Large intestine (tissue), 3 donors: ENCODE results near the gene PLA2G7. TPM values are rescaled to one million over a fixed set of nuclear protein-coding genes. Genes with fewer than 3 reads are reported as not detected.

Source experiments
- DNase-seq, 2 donors: peaks; one replicate each; pipeline versions ENCODE4 v3.0.0 to v3.0.0-alpha.2; 2013
- H3K27ac ChIP-seq: one replicate; pipeline ENCODE4 v1.5.1; 2013; ENCODE audit warnings: low read length
- H3K27me3 ChIP-seq: 2 replicates; pipeline ENCODE4 v1.6.1; 2013; ENCODE audit warnings: low read length; ENCODE audit not compliant: control insufficient read depth, insufficient read depth
- H3K36me3 ChIP-seq: 2 replicates; pipeline ENCODE4 v1.6.1; 2013; ENCODE audit warnings: low read length; ENCODE audit not compliant: control insufficient read depth, insufficient read depth
- H3K4me1 ChIP-seq: one replicate; pipeline ENCODE4 v1.6.1; 2013; ENCODE audit warnings: low read length; ENCODE audit not compliant: control insufficient read depth, insufficient read depth
- H3K4me3 ChIP-seq: one replicate; pipeline ENCODE4 v1.5.1; 2013; ENCODE audit warnings: low read length
- H3K9me3 ChIP-seq: one replicate; pipeline ENCODE4 v1.6.1; 2013; ENCODE audit warnings: mild to moderate bottlenecking, low read depth, low read length, moderate library complexity; ENCODE audit not compliant: control insufficient read depth
- WGBS: methylation state at CpG from one replicate; pipeline ENCODE4 v1.1.5; 2013; ENCODE audit warnings: low lambda C conversion rate; ENCODE audit not compliant: insufficient coverage; 5-methylcytosine and 5-hydroxymethylcytosine counted together
- polyA plus RNA-seq: library from polyadenylated mRNA; unstranded; fragments of 120-200 nt; gene quantifications from one replicate; pipeline ENCODE4 v1.2.1, GENCODE V29; 2013

PLA2G7 gene
- polyA plus RNA-seq, 1 donor: 1.1 TPM

DNA sequence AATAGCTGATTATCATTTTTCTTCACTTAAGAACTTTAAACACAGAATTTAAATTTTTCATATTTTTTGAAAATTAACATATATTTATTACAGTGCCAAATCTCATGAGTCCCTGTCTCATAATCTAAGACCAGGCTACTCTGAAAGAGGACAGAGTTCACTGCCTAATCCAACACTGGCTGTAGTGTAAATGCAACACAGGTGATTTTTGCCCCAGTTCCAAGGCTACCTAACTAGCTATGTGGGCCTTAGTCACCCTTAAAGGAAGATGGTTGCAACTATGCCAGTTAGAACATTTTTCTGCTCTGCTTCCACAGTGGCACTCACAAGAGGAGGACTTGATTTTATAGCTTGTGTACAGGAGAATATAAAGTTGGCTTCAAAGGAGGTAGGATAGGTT, 77.5 kb downstream of the PLA2G7 start:
- Histone ChIP-seq H3K9me3 (peaks cover 3% of the 10 kb centered on the region), H3K36me3 (peaks cover 2% of the 10 kb centered on the region), H3K27me3 (no peaks in the 10 kb centered on the region), H3K4me1 (no peaks in the 10 kb centered on the region), H3K27ac (no peak overlapping the region), H3K4me3 (no peak overlapping the region)
- DNase-seq: peak in 1 of 2 donors; percentile 27

DNA sequence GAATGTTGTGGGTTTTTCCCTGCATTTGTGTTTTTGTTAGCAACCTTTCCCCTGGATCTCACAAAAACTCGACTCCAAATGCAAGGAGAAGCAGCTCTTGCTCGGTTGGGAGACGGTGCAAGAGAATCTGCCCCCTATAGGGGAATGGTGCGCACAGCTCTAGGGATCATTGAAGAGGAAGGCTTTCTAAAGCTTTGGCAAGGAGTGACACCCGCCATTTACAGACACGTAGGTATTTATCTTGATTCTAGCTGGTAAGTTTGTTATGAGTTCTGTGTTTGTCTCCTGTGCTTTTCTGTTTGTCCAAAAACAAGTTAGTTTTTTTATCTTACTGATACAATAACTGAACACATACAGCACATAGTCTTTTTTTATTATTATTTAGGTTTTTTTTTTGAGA, 79.4 kb downstream of the PLA2G7 start:
- WGBS: 40% methylated on average over 1 of the region's 6 CpGs
- H3K4me3 ChIP-seq: no peak overlapping the region
- H3K36me3 ChIP-seq: peaks cover 2% of the 10 kb centered on the region
- no peaks in the 10 kb centered on the region for H3K27me3 ChIP-seq
- peaks cover 3% of the 10 kb centered on the region for H3K4me1 ChIP-seq
- no peak overlapping the region for H3K27ac ChIP-seq
- H3K9me3 ChIP-seq: peaks cover 3% of the 10 kb centered on the region
- DNase-seq: no peak

Other genes starting within 250 kb of the PLA2G7 start
- gene RCAN2, start 243.9 kb downstream of the PLA2G7 start, polyA plus RNA-seq: 4.7 TPM
- gene CYP39A1, start 82.6 kb downstream of the PLA2G7 start, polyA plus RNA-seq: 3.4 TPM
- gene SLC25A27, start 82.4 kb downstream of the PLA2G7 start, polyA plus RNA-seq: 52.9 TPM
- gene TDRD6, start 47.5 kb downstream of the PLA2G7 start, polyA plus RNA-seq: 0.45 TPM
- gene ANKRD66, start 11.6 kb upstream of the PLA2G7 start, polyA plus RNA-seq: not detected
- 649 TPM for gene MEP1A, start 58.0 kb upstream of the PLA2G7 start, polyA plus RNA-seq
- 8.3 TPM for gene ADGRF5, start 186.6 kb upstream of the PLA2G7 start, polyA plus RNA-seq